Measurements from ENCODE around the gene WDR45.

WDR45 gene

GRCh38 chrX:49042581-49043219 is 37.0 kb downstream of the WDR45 start:
- no peak for DNase-seq

- DNase-seq, result no peak
These were observed 37.7 kb downstream of the WDR45 start for GRCh38 chrX:49041744-49042580.

GRCh38 chrX:49040376-49040955 is 39.2 kb downstream of the WDR45 start:
- DNase-seq, result no peak

GRCh38 chrX:49039598-49040375 is 39.9 kb downstream of the WDR45 start:
- no peak for DNase-seq

- no peak for DNase-seq
These were observed 41.7 kb downstream of the WDR45 start for GRCh38 chrX:49037883-49038475.

GRCh38 chrX:49030283-49030682 is 49.4 kb downstream of the WDR45 start:
- DNase-seq, result no peak

- no peak for DNase-seq
These were observed 49.8 kb downstream of the WDR45 start for GRCh38 chrX:49029876-49030275.
